CD14-positive monocyte (primary cell): Measurements from ENCODE around the gene TMEM178B. TPM values are rescaled to one million over a fixed set of nuclear protein-coding genes. Genes with fewer than 3 reads are reported as not detected.

Experiments
- DNase-seq, 3 donors: peaks; one replicate each; pipeline ENCODE4 v3.0.0-alpha.2; 2011 to 2022
- H2AFZ ChIP-seq: 2 replicates; pipeline ENCODE4 v1.6.0; 2012; ENCODE audit warnings: mild to moderate bottlenecking, low read depth, low read length, inconsistent platforms; ENCODE audit not compliant: insufficient read depth, poor library complexity, severe bottlenecking
- H3K27ac ChIP-seq, 2 donors: 1 replicate in 1 of 2; 2 replicates in 1 of 2; pipeline ENCODE4 v1.5.1; 2012 to 2013; ENCODE audit warnings: low read length in 2 of 2, control low read depth in 1 of 2, inconsistent platforms in 1 of 2, low read depth in 1 of 2, mild to moderate bottlenecking in 1 of 2
- H3K27me3 ChIP-seq, 2 donors: one replicate each; pipeline versions ENCODE4 v1.6.0 to v1.6.1; 2011 to 2013; ENCODE audit warnings: low read length in 2 of 2; ENCODE audit not compliant: control insufficient read depth in 2 of 2, insufficient read depth in 2 of 2
- H3K36me3 ChIP-seq, 2 donors: replicated peaks in 1 of 2; 1 replicate in 1 of 2; 2 replicates in 1 of 2; pipeline versions ENCODE4 v1.5.1 to v1.6.1; 2012 to 2013; ENCODE audit warnings: low read length in 2 of 2, control low read depth in 1 of 2, inconsistent platforms in 1 of 2, mild to moderate bottlenecking in 1 of 2; ENCODE audit not compliant: insufficient read depth in 2 of 2, control insufficient read depth in 1 of 2
- H3K4me1 ChIP-seq, 2 donors: 1 replicate in 1 of 2; 2 replicates in 1 of 2; pipeline versions ENCODE4 v1.5.1 to v1.6.1; 2012 to 2013; ENCODE audit warnings: low read length in 2 of 2, control low read depth in 1 of 2, inconsistent platforms in 1 of 2, mild to moderate bottlenecking in 1 of 2, moderate library complexity in 1 of 2; ENCODE audit not compliant: insufficient read depth in 2 of 2, control insufficient read depth in 1 of 2
- H3K4me2 ChIP-seq: replicated peaks from 2 replicates; pipeline ENCODE3; 2012; ENCODE audit warnings: low read length, moderate library complexity, mild to moderate bottlenecking; ENCODE audit not compliant: poor library complexity, severe bottlenecking; ENCODE audit errors: extremely low read depth
- H3K4me3 ChIP-seq, 3 experiments: fragments of 200-600 bp in 1 of 3; sonication (generic) in 1 of 3; replicated peaks in 1 of 3; 1 replicate in 2 of 3; 2 replicates in 1 of 3; pipeline ENCODE4 v1.5.1; 2011 to 2013; ENCODE audit warnings: low read length in 3 of 3, mild to moderate bottlenecking in 3 of 3, control low read depth in 2 of 3, low read depth in 2 of 3, inconsistent platforms in 1 of 3, moderate library complexity in 1 of 3
- H3K79me2 ChIP-seq: 2 replicates; pipeline ENCODE4 v1.6.0; 2012; ENCODE audit warnings: mild to moderate bottlenecking, control low read depth, inconsistent platforms, low read length, moderate library complexity; ENCODE audit not compliant: insufficient read depth
- H3K9ac ChIP-seq: 2 replicates; pipeline ENCODE4 v1.6.0; 2017; ENCODE audit warnings: low read length, mild to moderate bottlenecking; ENCODE audit not compliant: insufficient read depth, poor library complexity, severe bottlenecking
- H3K9me3 ChIP-seq, 2 donors: replicated peaks in 1 of 2; 1 replicate in 1 of 2; 2 replicates in 1 of 2; pipeline versions ENCODE4 v1.5.1 to v1.6.1; 2012 to 2013; ENCODE audit warnings: low read length in 2 of 2, control low read depth in 1 of 2; ENCODE audit not compliant: control insufficient read depth in 1 of 2, insufficient read depth in 1 of 2
- H4K20me1 ChIP-seq: 2 replicates; pipeline ENCODE4 v1.6.0; 2012; ENCODE audit warnings: mild to moderate bottlenecking, low read length, control low read depth, moderate library complexity; ENCODE audit not compliant: insufficient read depth
- H3K27ac Mint-ChIP-seq, 7 donors: one replicate each; pipeline ENCODE4 v1.8.0; 2020; ENCODE audit warnings: mild to moderate bottlenecking in 7 of 7, mixed read lengths in 7 of 7, moderate library complexity in 6 of 7, inconsistent platforms in 2 of 7
- H3K27me3 Mint-ChIP-seq, 3 donors: one replicate each; pipeline ENCODE4 v1.8.0; 2021 to 2022; ENCODE audit warnings: low read depth in 3 of 3, mild to moderate bottlenecking in 3 of 3, mixed read lengths in 3 of 3, moderate library complexity in 3 of 3, inconsistent platforms in 1 of 3
- H3K36me3 Mint-ChIP-seq, 2 donors: one replicate each; pipeline ENCODE4 v1.8.0; 2020; ENCODE audit warnings: mixed read lengths in 2 of 2, inconsistent platforms in 1 of 2, mild to moderate bottlenecking in 1 of 2
- H3K4me1 Mint-ChIP-seq: one replicate; pipeline ENCODE4 v1.8.0; 2020; ENCODE audit warnings: mild to moderate bottlenecking, mixed read lengths
- H3K4me3 Mint-ChIP-seq, 2 donors: one replicate each; pipeline ENCODE4 v1.8.0; 2020; ENCODE audit warnings: mild to moderate bottlenecking in 2 of 2, mixed read lengths in 2 of 2, moderate library complexity in 1 of 2
- H3K9me3 Mint-ChIP-seq, 7 donors: one replicate each; pipeline ENCODE4 v1.8.0; 2020 to 2022; ENCODE audit warnings: mixed read lengths in 7 of 7, mild to moderate bottlenecking in 6 of 7, moderate library complexity in 6 of 7, inconsistent platforms in 2 of 7
- WGBS: methylation state at CpG from one replicate; pipeline ENCODE4 v1.1.5; 2013; ENCODE audit warnings: missing lambda C conversion rate; ENCODE audit not compliant: insufficient coverage; 5-methylcytosine and 5-hydroxymethylcytosine counted together
- intact Hi-C, 2 donors: fragments of 100-400 bp; cut with micrococcal nuclease; formaldehyde crosslinking; loops; one replicate each; pipeline versions ENCODE4 v1.15.0 to v1.15.1; 2023
- polyA plus RNA-seq, 3 donors: library from polyadenylated mRNA; depleted of rRNA in 1 of 3; unstranded in 2 of 3; stranded (reverse) in 1 of 3; fragments of 300-500 nt in 2 of 3; fragments of >200 nt in 1 of 3; fragmentation: Illumina TruSeq in 2 of 3; gene quantifications; 1 replicate in 2 of 3; 2 replicates in 1 of 3; pipeline ENCODE4 v1.2.3, GENCODE V29; 2012 to 2021
- TF ChIP-seq, protein P1 (sequence below): fragments of 200-600 bp; IDR thresholded peaks from one replicate; pipeline ENCODE4 v1.8.0; 2022; ENCODE audit warnings: antibody characterized with exemption, mild to moderate bottlenecking

The TMEM178B gene
- polyA plus RNA-seq, 3 donors, result not detected

DNA sequence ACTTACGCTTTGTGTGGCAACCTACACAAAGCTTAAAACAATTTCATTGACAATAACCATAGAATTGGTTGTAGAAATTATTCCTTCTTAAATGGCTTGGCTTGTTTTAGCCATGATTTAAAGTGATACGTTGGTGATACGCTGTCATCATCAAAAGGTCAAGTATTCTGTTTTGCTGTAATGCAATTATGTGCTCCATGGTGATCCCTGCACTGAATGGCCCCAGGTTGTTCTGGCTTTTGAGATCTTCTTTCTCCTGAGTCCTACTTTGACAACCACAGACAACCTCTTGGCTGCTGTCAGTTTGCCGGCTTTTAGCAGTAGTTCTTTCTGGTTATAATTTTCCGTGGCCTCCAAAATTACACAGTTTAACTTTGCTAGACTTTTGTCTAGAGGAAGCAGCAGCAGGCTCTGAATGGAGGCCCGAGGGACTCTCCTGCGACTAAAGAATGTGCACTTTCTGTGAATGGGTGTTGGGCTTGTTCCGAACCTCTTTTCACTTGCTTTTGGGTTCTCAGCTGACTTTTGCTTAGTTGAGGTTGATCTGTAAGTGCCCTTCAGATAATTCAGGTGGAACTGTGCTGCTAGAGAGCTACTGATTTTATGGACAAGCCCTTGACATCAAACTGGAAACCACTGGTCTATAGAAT, 104.7 kb downstream of the TMEM178B start:
- DNase-seq, result no peak
- H3K36me3 ChIP-seq, result no peaks in the 10 kb centered on the region
- no peaks in the 10 kb centered on the region for H3K4me1 ChIP-seq
- Mint-ChIP-seq H3K4me3 (no peak overlapping the region), H3K4me1 (no peaks in the 10 kb centered on the region), H3K36me3 (no peaks in the 10 kb centered on the region), H3K27ac (no peak overlapping the region), H3K9me3 (peaks cover 0 to 10% (median 5%) of the 10 kb centered on the region in 7 donors), H3K27me3 (peaks cover 5 to 10% (median 8%) of the 10 kb centered on the region in 3 donors)
- TF ChIP-seq, protein P1, sequence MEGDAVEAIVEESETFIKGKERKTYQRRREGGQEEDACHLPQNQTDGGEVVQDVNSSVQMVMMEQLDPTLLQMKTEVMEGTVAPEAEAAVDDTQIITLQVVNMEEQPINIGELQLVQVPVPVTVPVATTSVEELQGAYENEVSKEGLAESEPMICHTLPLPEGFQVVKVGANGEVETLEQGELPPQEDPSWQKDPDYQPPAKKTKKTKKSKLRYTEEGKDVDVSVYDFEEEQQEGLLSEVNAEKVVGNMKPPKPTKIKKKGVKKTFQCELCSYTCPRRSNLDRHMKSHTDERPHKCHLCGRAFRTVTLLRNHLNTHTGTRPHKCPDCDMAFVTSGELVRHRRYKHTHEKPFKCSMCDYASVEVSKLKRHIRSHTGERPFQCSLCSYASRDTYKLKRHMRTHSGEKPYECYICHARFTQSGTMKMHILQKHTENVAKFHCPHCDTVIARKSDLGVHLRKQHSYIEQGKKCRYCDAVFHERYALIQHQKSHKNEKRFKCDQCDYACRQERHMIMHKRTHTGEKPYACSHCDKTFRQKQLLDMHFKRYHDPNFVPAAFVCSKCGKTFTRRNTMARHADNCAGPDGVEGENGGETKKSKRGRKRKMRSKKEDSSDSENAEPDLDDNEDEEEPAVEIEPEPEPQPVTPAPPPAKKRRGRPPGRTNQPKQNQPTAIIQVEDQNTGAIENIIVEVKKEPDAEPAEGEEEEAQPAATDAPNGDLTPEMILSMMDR, result no peak
- H3K27me3 ChIP-seq, result no peaks in the 10 kb centered on the region
- H3K9ac ChIP-seq, result no peak overlapping the region
- intact Hi-C loops, result no loop called here
- no peak overlapping the region for H3K27ac ChIP-seq
- no peak overlapping the region for H3K4me3 ChIP-seq
- no peaks in the 10 kb centered on the region for H4K20me1 ChIP-seq
- no peak overlapping the region for H3K4me2 ChIP-seq
- WGBS, result 98% methylated on average over 5 of the region's 8 CpGs
- H2AFZ ChIP-seq, result no peak overlapping the region
- H3K79me2 ChIP-seq, result no peaks in the 10 kb centered on the region
- no peaks in the 10 kb centered on the region for H3K9me3 ChIP-seq

DNA sequence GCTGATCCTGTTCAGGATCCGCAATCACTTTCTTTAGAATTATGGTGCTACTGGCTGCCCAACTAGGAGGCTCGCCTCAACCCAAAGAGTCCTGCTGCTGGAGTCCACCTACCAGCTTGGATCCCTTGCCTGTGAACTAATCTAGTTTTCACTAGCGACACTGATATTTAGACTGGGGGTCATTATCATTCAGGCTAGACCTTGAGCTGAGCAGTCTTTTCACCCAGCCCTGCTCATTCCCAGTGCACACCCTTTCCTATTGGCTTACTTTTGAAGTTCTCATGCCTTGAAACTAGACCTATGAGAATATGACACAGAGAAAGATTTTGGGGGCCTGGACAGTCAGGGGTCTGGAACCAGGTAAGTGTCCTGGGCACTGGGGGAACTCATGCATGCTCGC, 107.9 kb downstream of the TMEM178B start:
- intact Hi-C loops, result no loop called here

More for the DNA sequence above, 107.9 kb downstream of the TMEM178B start:
- Histone ChIP-seq H3K9me3 (no peaks in the 10 kb centered on the region), H3K4me1 (no peaks in the 10 kb centered on the region), H3K9ac (no peak overlapping the region), H3K36me3 (no peaks in the 10 kb centered on the region), H3K79me2 (no peaks in the 10 kb centered on the region), H3K4me3 (no peak overlapping the region), H2AFZ (no peak overlapping the region), H4K20me1 (no peaks in the 10 kb centered on the region), H3K27me3 (no peaks in the 10 kb centered on the region), H3K4me2 (no peak overlapping the region), H3K27ac (no peak overlapping the region)
- no peaks in the 10 kb centered on the region for H3K4me1 Mint-ChIP-seq
- DNase-seq, result no peak
- peaks cover 3 to 12% (median 8%) of the 10 kb centered on the region in 3 donors for H3K27me3 Mint-ChIP-seq
- no peak overlapping the region for H3K4me3 Mint-ChIP-seq
- peaks cover 0 to 10% (median 2%) of the 10 kb centered on the region in 7 donors for H3K9me3 Mint-ChIP-seq
- no peak overlapping the region for H3K27ac Mint-ChIP-seq
- no peaks in the 10 kb centered on the region for H3K36me3 Mint-ChIP-seq
- 84% methylated on average over 4 of the region's 4 CpGs for WGBS
- TF ChIP-seq, protein P1, result no peak
